NCI-H82 treated with DMSO at 0.1 percent for 48 hours (cell line): ENCODE results near the gene RGS6.

ENCODE experiments used
- DNase-seq: peaks from one replicate; lab custom pipeline; 2025; ENCODE audit not compliant: unreplicated experiment; lab: John Stamatoyannopoulos, UW

The RGS6 gene

DNA sequence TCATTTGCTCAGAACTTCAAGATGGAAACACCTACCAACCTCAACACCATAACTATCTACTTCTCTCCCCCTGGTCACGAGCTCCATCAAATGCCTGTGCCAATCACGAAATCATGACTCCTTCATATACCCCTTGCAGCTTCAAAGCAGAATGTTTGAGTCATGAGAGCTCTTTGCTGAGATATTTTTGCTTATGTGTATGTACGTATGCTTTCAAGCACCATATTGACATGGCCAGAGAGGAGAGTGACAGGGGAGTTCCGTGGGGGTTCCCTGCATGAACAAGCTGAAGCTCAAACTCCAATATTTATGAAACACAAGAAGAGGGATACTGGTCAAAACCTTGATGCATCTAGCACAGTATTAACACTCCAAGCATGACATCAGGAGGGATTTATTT is 587.3 kb downstream of the RGS6 start:
- DNase-seq: no peak

DNA sequence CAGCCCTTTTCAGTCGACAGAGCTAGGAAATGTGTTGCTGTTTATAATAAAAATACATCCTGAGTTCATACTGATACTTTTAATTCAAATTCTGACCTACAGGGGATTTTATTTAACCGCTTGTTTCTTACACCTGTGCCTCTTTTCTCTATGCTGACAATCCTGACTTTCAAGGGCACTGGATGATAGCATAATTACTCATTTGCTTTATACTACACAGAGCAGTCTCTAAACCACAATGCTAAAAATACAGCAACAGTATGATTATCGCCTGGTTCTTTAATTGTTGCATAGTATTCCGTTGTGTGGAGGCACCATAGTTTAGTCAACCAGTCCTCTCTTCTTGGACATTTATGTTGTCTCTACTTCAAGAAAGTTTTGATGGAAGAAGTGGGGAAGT is 588.8 kb downstream of the RGS6 start:
- DNase-seq: no peak

- no peak for DNase-seq
Observed at GRCh38 chr14:72521968-72522741, 589.9 kb downstream of the RGS6 start.

- DNase-seq: no peak
Observed at GRCh38 chr14:72522847-72523246, 590.6 kb downstream of the RGS6 start.

- no peak for DNase-seq
Observed at GRCh38 chr14:72523424-72524294, 591.4 kb downstream of the RGS6 start.

- no peak for DNase-seq
Observed at GRCh38 chr14:72524295-72524629, 592.0 kb downstream of the RGS6 start.

GRCh38 chr14:72525087-72525915 is 593.1 kb downstream of the RGS6 start:
- DNase-seq: no peak

GRCh38 chr14:72527591-72527990 is 595.4 kb downstream of the RGS6 start:
- DNase-seq: no peak

DNA sequence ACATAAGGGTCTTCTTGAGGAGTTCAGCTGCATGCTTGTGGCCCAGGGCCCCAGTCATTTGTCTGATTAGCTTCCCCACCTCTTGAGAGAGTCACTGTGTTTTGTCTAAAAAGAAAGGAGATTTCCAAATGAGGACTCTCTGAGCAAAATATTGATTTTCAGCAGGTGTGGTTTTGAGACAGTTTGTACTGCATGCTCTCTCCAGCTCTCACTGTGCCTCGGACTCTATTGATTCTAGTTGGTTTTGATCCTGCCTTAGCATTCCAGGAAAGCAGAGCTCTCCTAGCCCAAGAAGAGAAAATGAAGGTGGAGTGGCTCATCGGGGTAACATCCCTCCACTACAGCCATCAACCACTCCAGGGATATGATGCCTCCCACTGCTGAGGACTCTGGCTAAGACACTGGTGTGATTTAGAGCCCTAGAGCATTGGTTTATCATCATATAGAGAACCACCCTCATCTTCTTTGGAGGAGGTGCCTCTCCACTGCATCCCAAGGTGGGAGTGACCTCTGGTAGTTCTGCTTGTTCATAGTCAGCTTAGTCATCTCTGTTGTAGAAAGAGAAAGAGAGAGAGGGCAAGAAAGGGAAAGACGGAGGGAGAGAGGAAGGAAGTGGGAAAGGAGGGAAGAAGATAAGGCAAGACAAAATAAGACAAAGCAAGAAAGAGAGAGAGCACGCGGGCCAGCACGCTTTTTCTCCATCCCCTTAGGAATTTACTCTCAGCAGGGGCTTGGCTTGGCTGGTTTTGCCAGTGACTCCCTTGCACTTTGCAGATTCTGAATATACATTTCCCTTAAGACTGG is 596.0 kb downstream of the RGS6 start:
- DNase-seq: no peak

- no peak for DNase-seq
Observed at GRCh38 chr14:72528863-72529175, 596.6 kb downstream of the RGS6 start.

DNA sequence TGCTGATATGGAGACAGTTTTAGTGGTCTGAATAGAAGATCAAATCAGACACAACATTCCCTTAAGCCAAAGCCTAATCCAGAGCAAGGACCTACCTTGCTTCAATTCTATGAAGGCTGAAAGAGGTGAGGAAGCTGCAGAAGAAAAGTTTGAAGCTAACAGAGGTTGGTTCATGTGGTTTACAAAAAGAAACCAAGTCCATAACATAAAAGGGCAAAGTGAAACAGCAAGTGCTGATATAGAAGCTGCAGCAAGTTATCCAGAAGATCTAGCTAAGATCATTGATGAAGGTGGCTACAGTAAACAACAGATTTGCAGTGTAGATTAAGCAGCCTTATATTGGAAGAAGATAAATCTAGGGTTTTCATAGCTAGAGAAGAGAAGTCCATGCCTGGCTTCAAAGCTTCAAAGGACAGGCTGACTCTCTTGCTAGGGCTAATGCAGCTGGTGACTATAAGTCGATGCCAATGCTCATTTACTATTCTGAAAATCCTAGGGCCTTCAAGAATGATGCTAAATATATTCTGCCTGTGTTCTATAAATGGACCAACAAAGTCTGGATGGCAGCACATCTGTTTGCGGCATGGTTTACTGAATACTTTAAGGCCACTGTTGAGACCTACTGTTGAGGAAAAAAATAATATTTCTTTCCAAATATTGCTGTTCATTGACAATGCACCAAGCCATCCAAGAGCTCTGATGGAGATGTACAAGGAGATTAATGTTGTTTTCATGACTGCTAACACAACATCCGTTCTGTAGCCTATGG is 600.6 kb downstream of the RGS6 start:
- no peak for DNase-seq

DNA sequence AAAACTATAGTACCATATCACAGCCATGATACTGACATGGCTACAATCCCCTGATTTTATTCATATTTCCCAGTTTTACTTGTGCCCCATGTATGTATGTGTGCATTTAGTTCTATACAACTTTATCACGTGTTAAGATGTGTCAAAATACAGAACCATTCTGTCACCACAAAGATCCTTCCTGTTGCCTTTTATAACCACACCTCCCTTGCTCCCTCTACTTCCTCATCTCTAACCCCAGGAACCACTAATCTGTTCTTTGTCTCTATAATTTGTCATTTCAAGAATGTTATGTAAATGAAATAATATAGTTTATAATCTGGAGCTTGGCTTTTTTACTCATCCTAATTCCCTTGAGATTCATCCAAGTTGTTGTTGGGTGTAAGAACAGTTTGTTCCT is 603.3 kb downstream of the RGS6 start:
- DNase-seq: no peak

GRCh38 chr14:72538387-72538786 is 606.2 kb downstream of the RGS6 start:
- DNase-seq: no peak

DNA sequence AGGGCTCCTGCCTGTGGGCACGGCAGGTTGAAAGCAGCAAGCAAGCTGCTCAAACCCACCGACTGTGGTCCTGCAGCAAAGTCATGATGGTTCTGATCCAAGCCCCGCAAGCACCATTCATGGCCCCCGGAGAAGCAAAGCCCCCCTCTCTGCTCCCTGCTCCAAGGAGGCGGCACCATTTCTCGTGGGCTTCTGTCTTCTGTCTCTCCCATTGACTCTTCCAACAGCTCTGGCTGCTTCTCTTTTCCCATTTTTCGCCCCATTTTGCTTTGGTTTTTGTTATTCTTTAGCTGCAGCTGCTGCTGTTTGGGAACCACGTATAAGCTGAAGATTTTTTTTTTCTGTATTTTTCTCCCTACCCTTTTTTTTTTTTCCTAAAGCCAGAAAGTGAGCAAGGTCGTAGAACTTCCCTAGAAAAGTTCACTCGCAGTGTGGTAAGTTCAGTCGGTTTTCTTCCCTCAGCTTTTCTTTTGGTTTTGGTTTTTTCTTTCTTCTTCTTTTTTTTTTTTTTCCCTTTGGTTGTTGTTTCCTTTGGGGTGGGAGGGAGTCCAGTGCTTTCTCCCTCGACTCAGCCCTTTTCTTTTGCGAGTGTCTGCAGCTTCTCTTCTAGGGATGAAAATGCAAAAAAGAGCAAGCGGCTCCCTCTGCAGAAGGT is 607.6 kb downstream of the RGS6 start:
- no peak for DNase-seq

DNA sequence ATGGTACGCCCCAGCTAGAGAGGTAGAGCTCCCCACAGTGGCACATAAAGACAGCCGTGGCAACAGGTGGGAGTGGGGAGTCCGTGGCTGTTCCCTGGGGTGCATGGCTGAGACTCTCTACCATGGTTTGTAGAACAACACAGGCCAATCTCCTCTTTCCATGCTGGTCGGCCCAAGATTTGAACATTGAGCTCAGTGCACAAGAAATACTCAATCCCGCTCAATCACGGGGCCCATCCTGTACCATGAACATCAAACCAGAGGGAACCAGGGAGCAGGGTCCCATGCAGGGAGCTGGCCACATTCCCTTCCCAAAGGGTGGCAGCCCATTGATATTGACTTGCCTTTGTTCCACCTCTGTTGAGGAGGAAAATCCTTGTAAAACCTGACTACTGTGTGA is 608.6 kb downstream of the RGS6 start:
- DNase-seq: no peak

- DNase-seq: no peak
Observed at GRCh38 chr14:72541546-72541945, 609.3 kb downstream of the RGS6 start.

- no peak for DNase-seq
Observed at GRCh38 chr14:72543341-72543740, 611.1 kb downstream of the RGS6 start.

GRCh38 chr14:72544615-72545387 is 612.6 kb downstream of the RGS6 start:
- no peak for DNase-seq
